Brain pericyte (primary cell): Measurements from ENCODE around the gene NUP88.

ENCODE experiments used
- DNase-seq: peaks from one replicate; pipeline ENCODE4 v3.0.0-alpha.2; 2012; ENCODE audit warnings: low read depth, low spot score

Gene NUP88

GRCh38 chr17:5419959-5420653 lies 644 bp upstream of the NUP88 start, which contains the start of gene RPAIN:
Gene RPAIN (plus strand): TSS chr17:5420182. CDS start chr17:5420211, 29 bp downstream.
- no peak for DNase-seq

GRCh38 chr17:5418858-5419355 lies 555 bp downstream of the NUP88 start:
- DNase-seq: no peak

GRCh38 chr17:5416901-5417300 lies 2.6 kb downstream of the NUP88 start:
- DNase-seq: no peak

DNA sequence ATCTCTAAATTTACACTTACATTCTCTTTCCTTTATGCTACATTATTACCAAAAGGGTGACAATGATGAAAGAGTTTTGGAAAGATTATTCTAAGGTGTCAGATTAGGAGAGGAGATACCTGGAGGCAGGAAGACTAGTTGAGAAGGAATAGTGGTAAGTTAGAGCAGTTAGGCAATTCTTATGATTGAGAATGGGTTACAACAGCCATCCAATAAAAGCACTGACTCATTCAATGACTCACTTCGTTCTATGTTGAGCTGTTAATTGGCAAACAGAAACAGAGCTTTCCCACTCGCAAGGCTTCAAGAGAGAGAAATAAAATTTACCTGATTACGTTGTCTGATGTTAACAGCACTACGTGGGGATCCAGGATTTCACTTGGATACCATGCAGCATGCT lies 5.8 kb downstream of the NUP88 start:
- DNase-seq: no peak

GRCh38 chr17:5410594-5411272 lies 8.7 kb downstream of the NUP88 start:
- no peak for DNase-seq

GRCh38 chr17:5408186-5408585 lies 11.3 kb downstream of the NUP88 start:
- DNase-seq: no peak

DNA sequence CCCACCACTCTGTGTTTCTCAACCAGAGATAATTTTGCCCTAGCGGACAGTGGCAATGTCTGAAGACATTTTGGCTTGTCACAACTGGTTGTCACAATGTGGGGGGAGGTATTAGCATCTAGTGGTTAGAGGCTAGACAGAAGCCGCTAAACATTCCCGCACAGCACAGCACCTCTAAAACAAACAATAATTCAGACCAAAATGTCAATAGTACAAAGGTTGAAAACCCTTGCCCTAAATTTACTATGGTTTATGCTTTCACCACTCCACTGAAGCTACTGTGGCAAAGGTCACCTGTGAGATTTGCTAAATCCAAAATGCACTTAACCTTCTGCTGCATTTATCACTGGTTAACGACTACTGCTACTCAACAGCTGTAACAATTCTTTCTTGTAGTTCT lies 14.1 kb downstream of the NUP88 start:
- no peak for DNase-seq

- no peak for DNase-seq
These were observed 19.7 kb downstream of the NUP88 start for GRCh38 chr17:5399767-5400166.

DNA sequence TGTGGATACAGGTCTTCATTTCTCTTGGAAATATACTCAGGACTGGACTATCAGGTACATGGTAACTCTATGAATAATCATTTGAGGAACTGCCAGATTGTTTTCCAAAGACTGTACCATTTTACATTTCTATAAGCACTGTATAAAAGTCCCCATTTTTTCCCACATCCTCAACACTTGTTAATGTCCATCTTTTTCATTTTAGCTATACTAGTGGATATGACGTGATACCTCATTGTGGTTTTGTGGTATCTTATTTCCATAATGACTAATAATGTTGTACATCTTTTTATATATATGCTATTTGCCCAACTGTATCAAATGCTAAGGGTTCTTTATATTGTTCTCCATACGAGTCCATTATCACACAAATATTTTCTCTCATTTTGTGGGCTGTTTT lies 22.9 kb downstream of the NUP88 start:
- no peak for DNase-seq

DNA sequence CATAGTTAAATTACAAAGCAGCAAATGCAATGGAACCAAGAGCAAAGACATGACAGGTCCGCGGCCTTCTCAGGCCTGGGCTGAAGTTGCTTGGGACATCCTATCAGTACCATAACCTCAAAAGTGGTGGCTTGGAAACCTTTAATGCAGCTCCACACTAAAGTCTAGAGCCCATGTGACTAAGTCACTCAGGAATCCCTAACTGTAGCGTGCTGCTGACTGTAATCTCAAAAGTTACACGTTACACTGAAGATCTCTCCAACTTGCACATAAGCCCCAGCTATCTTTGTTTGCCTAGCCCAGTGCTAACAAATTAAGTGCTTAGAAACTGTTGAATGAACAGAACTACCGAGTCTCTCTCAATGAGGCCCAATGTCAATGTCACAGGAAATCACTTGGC lies 27.8 kb downstream of the NUP88 start:
- DNase-seq: no peak

GRCh38 chr17:5381542-5381941 lies 37.9 kb downstream of the NUP88 start:
- no peak for DNase-seq

GRCh38 chr17:5380491-5381135 lies 38.8 kb downstream of the NUP88 start:
- DNase-seq: no peak

- DNase-seq: no peak
These were observed 39.9 kb downstream of the NUP88 start for GRCh38 chr17:5379351-5380107.

- DNase-seq: no peak
These were observed 40.8 kb downstream of the NUP88 start for GRCh38 chr17:5378566-5379207.

GRCh38 chr17:5373112-5373511 lies 46.4 kb downstream of the NUP88 start:
- DNase-seq: no peak

GRCh38 chr17:5370411-5370810 lies 49.1 kb downstream of the NUP88 start:
- no peak for DNase-seq

DNA sequence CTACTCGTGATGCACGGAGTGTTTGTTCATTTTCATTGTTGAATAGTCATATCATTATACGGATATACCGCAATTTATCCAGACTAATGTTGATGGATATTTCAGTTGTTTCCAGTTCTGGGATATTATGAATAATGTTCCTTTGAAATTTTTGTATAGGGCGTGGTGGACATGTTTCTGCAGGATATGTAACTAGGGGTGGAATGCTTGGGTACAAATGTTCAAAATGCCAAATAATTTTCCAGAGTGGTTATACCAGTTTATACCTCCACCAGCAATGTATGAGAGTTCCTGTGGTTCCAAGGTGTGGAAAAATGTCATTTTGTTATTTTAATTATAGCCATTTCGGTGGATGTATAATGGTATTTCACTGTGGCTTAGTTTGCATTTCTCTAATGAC lies 53.6 kb downstream of the NUP88 start:
- DNase-seq: no peak

- DNase-seq: no peak
These were observed 54.8 kb downstream of the NUP88 start for GRCh38 chr17:5364696-5365095.

DNA sequence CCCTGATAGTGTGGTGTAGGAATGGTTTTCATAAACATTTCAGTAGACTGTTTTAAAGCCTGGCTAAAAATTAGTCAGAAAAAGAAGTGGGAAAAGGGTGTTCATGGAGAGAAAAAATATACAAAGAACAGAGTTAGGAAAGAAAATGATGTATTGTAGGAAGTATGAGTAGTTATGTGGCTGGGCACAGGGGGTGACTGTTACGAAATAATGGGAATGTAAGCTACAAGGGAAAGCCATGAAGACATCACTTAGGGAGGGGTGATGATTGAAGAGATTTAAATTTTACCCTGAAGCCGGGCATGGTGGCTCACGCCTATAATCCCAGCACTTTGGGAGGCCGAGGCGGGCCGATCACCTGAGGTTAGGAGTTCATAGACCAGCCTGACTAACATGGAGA lies 55.3 kb downstream of the NUP88 start:
- no peak for DNase-seq

DNA sequence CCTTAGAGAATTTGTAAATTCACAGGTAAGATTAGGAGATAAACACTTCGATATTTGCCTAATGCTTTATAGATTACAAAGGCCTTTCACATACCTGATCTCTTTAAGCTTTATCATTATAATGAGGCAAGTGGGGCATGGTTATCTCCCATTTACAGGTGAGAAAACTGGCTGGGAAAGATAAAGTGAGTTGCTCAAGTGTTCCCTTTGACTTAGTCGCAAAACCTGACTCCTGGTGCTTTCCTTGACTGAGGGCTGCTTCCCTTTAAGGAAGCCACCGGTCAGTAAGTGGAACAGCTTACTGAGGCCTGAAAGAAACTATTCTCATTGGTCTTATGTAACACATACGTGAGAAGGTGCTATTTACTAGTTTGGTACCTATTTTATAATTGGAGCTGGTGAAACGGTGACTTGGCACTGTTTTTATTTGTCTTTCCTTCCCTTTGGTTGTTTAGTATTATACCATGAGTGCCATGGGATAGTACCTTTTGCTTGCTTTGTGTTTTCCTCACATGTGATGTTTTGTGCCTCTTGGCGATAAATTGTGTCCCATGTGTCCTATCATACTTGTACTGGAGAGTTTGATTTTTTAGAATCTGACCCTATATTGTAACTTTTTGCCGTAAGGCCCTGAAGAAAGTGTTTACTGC lies 57.2 kb downstream of the NUP88 start:
- DNase-seq: no peak

- DNase-seq: no peak
These were observed 58.0 kb downstream of the NUP88 start for GRCh38 chr17:5361426-5361825.
